ENCODE data around the gene KY.
A peak's percentile ranks its signal among the peaks of the same experiment; 100 is the strongest.
"Not testable (repeated sequence)": the region's sequence is repeated elsewhere in the genome, so short reads cannot be mapped to it uniquely, and the experiment has no call there.

KY gene

DNA sequence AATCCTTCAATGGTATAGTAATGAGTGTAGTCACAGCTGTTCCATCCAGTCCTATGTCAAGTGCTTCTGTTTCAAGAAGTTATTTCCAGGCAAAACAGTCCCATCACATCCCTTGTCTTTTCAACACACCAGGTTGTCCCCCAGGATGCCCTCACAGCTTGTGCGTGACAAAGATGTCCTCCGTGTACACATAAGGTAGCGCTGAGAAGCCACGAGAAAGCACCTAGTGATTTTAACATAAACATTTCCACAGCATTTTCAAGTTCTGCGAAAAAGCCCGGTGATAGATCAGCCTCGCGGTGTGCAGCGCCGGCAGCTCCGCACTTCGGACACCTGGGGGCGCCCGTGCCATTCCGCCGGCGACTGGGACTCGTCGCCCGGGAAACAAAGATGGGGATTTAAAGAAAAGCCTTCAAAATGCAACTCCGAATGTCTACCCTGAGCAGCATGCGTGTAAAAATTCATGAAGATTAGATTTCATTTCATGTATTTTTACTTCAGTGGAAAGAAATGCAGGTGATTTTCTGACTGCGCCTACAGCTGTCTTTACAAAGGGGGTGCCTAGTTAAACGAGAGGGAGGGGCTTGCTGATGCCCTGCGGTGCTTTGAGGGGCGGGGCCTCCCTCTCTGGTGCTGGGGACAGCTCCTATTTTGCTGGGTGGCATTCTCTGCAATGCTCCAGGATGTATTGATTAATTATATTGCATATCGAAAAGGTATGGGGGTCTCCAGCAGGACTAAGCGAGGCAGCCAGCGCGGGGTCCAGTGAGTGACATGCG is 49.9 kb downstream of the KY start:
- peak; percentile 60 for DNase-seq

DNA sequence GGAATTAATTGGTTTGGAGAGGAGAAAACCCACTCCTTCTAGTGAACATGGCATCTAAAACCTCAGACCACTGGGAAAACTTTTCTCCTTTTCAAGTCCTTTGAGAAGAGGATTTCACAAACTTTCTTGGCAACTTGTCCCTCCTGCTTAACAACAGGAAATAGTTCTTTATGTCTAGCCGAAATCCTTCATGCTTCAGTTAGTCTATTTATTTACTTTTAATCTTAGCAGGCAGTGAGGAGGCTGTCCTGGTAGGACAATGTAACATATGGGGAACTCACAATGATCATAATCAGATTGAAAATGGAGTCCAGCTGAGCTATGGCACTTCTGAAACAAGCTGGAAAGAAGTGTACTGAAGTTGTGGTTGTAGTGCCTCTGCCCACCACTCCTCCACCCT is 50.6 kb downstream of the KY start:
- DNase-seq = no peak

GRCh38 chr3:134598763-134599545 is 51.9 kb downstream of the KY start:
- no peak for DNase-seq

DNA sequence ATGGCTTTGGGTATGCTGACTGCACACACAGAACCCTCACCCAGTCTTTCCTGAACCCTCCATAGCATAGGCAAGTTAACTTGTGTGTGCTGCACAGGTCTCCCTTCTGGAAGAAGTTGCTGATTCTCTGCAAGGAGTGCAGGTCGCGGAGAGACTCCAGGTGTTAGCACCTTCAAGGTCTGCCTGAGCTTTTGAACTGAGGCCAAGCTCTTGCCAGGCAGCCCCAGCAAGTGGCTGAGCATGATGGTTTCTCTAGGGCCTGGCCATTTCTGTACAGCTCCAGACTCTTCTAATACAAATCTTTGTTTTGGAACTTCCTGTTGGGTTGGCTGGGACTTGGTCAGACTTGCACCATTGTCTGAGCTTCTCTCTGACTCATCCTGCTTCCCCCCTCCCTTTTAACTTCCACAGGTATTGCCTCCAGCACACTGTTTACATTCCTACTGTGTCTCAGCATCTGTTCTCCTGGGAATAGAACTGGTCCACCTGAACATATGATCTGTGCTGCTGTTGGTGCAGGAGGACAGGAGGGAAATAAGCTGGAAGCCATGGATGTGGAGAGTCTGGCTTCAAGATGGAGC is 53.3 kb downstream of the KY start:
- DNase-seq = no peak

GRCh38 chr3:134594986-134595385 is 55.8 kb downstream of the KY start:
- not testable (repeated sequence) for DNase-seq

DNA sequence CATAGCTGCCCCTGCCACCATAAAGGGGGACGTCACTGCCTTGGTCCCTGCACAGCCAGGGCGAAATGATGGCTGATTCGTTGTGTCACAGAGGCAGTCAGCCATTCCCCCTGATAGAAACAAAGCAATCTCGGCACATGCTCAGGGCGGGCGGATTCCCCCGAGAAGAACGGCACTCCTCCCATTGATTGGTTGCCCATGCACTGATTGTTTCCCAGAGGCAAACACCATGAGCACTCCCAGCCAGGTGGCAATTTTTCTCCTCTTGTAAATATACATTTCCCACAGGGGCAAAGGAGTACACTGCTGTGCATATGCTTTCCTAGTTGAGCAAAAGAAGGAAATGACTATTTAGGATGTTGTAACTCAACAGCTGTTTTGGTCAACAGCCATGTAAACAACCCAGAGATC is 56.5 kb downstream of the KY start:
- no peak for DNase-seq

- DNase-seq = no peak
Measured at GRCh38 chr3:134592806-134593205, 58.0 kb downstream of the KY start.

GRCh38 chr3:134590766-134591165 is 60.1 kb downstream of the KY start:
- no peak for DNase-seq

DNA sequence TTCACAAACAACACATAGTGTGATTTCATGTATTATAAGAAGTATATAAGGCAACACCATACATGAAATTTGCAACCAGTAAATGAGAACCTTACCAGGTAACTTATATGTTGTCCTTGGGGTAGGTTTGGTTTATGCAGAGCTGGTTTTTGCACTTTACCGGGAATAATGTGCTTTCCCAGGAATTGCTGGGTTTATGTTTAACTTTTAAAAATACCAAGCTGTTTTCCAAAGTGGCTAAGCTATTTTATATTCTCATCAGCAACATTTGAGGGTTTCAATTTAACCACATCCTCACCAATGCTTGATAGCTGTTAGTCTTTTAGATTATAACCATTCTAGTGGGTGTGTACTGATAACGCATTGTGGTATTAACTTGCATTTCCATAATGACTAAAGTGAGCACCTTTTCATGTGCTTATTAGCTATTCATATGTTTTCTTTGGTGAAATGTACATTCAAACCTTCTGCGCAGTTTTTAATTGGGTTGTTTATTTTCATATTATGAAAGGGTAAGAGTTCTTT is 71.6 kb downstream of the KY start:
- DNase-seq = no peak

DNA sequence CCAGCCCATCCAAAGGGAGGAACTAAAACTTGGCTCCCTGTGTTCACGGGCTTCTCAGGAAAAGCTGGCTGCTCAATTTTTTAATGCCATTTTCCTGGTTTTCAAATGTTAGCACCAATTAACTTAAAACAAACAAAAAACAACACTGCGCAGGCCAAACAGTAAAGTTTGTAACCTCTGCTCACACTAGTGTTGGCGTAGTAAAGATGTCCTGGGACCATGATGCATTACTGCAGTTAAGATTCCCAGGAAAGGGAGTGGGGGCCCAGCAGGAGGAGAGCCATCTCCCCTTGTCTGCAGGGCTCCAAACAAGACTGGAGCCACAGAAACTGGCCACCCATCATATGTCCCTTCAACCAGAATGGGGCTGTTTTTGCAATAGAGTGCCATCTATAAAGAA is 74.0 kb downstream of the KY start:
- DNase-seq = no peak

DNA sequence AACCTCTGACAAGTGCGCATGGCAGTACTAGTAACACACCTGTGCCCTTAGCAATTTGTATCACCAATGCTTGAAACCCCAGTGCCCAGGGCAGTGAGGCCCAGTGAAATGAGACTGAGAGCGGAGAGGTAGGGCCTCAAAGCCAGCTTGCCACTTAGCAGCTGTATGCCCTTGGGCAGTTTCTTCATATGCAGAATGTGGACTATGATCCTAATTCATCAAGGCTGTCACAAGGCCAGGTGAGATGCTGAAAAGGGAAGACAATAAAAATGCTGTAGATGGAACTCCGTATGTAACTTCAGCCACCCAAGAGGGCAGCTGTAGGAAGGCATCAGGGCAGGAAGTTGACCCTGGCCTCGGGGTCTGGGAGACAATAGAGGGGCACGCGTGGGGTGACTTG is 74.4 kb downstream of the KY start:
- DNase-seq = no peak

DNA sequence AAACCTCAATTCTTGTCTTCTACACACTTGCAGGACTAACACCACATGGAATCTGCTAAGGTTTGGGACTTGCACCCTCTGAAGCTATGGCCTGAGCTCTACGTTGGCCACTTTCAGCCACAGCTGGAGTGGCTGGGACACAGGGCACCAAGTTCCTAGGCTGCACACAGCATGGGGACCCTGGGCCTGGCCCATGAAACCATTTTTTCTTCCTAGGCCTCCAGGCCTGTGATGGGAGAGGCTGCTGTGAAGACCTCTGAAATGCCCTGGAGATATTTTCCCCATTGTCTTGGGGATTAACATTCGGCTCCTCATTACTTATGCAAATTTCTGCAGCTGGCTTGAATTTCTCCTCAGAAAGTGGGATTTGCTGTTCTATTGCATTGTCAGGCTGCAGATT is 80.9 kb downstream of the KY start:
- not testable (repeated sequence) for DNase-seq

DNA sequence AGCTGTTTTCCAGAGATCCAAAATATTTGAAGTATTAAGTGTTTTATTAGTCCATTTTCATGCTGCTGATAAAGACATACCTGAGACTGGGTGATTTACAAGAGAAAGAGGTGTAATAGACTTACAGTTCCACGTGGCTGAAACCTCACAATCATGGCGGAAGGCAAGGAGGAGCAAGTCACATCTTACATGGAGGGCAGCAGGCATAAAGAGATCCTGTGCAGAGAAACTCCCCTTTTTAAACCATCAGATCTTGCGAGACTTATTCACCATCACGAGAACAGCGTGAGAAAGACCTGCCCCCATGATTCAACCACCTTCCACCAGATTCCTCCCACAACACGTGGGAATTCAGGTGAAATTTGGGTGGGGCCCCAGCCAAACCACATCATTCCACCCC is 82.0 kb downstream of the KY start:
- no peak for DNase-seq

DNA sequence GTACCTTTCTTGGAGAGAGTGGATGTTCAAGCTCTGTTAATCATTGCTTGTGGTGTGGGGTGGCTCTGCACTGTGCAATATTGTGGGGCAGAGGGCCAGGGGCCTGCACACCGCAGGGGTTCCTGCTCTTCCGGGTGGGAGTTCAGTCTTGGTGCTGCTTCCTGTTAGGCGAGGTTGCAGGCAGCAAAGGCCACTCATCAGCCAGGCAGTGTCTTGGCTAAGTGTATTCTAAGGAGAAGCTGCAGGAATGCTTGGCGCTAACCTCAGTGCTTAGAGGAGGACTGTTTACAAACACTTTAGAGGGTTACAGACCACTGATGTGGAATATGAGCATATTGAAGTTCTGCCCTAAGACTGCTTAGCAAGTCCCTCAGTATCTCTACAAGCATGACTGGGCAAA is 83.2 kb downstream of the KY start:
- no peak for DNase-seq

DNA sequence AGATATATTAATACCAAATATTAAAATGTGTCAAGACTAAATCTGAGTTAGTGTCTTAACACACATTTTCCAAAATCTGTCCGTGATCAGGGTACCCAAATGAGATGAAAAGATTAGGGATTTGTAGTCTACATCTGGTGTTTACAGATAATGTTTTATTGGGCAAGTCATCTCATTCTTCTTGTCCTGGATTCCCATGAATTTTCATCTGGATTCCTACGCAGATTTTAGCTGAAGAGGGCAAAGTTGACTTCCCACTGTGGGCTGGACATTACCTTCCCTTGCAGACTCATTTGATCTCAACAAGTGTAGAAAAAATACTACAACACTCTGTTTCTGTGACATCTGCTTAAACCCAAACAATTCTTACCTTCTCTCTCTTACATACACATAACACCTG is 85.8 kb downstream of the KY start:
- DNase-seq = no peak

DNA sequence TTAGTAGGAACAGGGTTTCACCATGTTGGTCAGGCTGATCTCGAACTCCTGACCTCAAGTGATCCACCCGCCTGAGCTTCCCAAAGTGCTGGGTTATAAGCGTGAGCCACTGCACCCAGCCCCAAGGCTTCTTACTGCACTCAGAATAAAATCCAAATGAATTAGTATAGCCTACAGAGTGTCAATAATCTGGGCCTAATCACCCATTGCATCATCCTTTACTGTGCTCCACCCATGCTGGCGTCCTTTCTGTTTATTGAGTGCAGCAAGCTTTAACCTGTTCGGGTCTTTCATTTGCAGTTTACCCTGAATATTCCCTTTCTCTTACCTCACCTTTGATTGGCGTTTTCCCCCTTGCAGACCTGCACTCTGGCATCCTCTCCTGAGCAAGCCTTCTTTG is 87.2 kb downstream of the KY start:
- DNase-seq = no peak

GRCh38 chr3:134562055-134562454 is 88.8 kb downstream of the KY start:
- DNase-seq = no peak

GRCh38 chr3:134559591-134559990 is 91.2 kb downstream of the KY start:
- no peak for DNase-seq
